ENCODE results near the gene GREB1.

GREB1 gene

GRCh38 chr2:11540996-11541692, 7.3 kb downstream of the GREB1 start:
- DNase-seq: no peak

DNA sequence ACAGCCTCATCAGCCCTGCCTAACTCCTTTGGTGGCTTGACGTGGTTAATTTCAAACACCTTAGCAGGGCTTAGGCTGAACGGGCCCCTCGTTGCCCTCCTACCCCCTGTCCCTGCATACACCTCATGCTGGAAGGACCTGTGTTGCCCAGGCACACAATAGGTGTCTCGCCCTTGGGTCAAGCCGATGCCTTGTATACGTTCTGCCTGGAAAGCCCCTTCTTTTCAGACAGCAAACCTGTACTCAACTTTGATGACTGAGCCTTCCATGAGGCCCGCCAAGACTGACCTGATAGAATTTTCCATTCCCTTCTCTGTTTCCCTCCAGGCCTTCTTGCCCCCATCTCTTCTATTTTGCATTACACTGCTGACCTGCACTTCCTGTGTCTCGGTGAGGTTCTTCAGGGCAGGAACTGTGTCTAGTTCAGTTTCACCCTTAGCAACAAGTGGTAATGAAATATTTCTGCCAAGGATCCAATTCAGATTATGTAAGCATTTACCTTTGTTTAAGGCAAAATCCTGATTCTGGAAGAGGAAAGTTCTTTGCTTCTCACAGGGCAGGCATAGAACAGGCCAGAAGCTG, 7.9 kb downstream of the GREB1 start:
- no peak for DNase-seq

DNA sequence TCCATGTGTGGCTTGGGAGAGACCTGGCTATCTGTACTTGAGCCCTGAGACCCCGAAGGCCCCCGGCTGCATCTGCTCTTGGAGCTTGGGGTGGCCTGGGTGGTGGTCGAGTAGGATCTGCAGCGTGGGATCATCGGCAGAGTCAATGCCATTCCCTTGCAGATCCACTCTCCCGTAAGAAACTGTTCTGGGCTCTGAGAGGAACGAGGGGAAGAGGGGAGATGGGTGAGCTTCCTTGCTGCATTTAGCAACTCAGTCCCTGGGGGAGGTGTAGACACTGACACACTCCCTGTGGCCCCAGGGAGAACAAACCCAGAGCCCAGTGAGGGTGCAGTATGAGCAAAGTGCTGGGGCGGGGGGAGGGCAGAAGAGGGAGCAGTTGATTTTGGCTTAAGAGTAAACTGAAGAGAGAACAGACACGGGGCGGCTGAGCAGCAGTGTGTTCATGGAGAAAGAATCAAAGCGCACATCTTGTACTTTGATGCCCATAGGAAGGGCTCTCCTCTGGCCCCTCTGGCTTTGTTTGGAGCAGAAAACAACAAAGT, 8.5 kb downstream of the GREB1 start:
- no peak for DNase-seq

DNA sequence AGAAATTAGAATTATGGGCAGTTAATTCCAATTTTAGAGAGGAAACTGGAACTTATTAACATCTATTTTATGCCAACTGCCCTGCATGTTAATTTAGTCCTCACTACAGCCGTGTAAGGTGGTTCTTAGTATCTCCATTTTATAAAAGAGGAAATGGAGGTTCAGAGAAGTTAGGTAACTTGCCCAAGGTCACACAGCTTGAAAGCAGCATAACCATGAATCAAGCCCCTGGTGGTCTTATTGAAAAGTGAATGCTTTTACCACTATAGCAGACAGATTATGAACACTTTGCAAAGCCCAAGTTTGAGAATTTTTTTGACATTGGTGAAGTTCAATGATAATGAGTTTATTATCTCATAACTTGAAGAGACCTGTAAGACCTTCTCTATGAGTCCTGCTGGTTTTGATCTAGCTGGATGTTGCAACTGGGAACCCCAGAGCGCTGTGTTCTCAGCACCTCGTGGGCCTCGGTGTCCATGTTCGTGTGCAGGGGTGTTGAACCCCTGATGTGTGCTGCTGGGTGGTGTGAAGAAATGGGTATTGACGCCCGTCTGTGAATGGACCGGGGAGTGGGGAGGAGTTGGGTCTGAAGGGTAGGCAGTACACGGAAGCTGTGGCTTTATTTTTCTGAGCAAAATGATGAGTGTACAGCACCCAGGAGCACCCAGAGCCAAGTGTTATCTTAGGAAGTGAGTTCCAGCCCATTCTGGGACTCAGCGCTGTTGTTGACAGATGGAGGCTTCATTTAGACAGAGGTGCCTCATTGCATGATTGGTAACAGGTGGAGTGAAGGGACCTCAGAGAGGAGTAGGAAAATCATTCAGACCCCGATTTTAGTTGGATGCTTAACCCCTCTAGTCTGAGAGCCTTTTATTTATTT, 9.7 kb downstream of the GREB1 start:
- no peak for DNase-seq

DNA sequence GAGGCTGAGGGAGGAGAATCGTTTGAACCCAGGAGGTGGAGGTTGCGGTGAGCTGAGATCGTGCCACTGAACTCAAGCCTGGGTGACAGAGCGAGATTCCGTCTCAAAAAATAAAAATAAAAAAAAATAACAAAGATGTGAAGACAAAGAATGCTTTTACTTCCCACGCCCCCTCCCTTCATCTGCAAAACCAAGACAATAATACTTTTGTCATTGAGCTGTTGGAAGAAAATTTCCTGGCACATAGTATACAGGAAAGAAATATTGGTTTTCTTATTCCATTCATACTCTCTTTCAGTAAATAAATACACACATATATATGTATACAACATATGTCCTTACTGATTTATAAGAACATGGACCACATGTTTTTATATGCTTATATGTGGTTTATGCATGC, 12.2 kb downstream of the GREB1 start:
- no peak for DNase-seq

DNA sequence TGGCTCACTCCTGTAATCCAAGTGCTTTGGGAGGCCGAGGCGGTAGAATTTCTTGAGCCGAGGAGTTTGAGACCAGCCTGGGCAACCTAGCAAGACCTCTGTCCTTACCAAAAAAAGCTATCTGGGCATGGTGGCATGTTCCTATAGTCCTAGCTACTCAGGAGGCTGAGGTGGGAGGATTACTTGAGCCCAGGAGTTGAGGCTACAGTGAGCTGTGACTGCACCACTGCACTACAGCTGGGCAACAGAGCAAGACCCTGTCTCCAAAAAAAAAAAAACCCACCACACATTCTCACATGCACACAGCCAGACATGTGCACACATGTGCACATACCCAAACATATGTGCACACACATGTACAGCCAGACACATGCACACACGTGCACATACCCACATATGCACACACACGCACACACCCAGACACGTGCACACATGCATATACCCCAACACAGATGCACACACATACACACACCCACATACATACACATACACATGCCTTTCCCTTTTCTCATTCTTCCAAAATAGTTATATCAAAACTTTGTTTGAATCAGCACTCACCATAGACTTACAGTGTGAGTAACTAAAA, 14.2 kb downstream of the GREB1 start:
- no peak for DNase-seq

DNA sequence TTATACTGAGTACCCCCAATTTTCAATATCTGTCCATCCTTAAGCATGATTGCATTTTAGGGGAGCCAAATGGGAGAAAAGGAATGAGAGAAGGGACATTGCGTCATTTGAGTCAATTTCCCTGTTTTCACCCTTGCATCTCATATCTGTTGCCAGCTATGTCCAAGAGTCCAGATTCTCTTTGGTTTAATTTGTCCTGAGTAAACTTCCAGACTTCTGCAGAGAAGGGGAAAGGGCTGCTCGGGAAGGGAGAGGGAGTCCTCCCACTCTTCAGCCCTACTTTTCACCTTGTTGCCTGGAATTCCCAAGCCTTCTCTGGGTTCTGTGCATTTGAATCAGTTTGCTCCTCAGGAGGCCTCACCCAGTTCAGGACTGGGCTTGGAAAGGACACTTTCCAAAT, 16.5 kb downstream of the GREB1 start:
- no peak for DNase-seq

DNA sequence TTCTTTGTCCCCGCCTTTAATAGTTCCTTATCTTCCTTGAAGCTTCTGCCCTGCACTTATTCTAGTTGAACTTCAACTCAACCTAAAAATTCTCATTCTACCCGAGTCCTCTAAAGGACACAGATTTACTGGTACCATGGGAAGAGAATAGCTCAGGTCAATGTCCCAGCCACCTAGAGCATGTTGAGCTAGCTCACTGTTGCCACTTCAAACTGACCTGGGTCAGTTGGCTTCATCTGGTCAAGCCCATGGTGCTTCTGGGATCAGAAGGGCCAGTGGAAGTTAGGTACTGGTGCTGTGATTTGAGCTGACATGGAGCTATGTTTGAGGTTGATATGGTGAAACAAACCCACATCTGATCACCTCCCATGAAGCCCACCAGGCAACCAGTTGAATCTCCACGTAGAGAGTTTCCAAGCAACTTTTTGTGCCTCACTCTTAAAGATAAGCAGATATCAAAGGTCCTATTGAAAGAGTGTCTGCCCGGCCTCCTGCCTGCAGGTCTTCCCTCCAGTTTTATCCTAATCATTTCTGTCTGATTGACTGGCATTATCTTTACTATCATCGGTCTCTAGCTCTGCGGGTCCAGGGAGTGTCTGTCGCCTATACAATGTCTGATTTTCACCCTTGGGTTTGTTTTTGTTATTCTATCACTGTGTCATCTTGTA, 17.2 kb downstream of the GREB1 start:
- no peak for DNase-seq

- no peak for DNase-seq
Observed at GRCh38 chr2:11551569-11552259, 17.9 kb downstream of the GREB1 start.

GRCh38 chr2:11552260-11552638, 18.4 kb downstream of the GREB1 start:
- no peak for DNase-seq

- no peak for DNase-seq
Observed at GRCh38 chr2:11553661-11554398, 20.0 kb downstream of the GREB1 start.

GRCh38 chr2:11554399-11554716, 20.5 kb downstream of the GREB1 start:
- DNase-seq: no peak

DNA sequence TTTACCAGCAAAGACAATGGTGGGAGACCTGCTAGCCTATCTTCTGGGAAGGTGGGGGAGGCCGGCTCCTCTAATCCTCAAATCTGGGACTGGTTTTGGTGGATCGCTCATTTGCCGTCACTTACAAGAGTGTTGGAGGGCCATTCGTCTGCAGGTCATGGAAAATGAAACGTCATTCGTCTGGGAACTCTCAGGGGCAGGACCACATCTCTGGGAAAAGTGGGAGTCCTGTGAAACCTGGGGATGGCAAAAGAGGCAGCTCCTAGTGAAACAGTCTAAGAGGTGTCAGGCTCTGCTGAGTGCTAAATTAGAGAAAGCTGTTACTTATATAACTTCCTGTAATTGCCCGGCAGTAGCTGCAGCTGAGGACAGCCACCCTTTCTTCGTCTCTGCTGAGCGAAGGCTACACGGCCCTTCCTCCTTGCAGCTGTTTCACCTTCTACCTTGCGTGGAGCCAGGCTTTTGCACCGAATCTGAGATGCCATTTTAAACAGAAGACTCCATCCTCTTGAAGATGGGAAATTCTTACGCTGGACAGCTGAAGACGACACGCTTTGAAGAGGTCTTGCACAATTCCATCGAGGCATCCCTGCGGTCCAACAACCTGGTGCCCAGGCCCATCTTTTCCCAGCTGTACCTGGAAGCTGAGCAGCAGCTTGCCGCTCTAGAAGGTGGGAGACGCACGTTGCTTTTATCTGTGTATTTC, 22.4 kb downstream of the GREB1 start:
- no peak for DNase-seq

DNA sequence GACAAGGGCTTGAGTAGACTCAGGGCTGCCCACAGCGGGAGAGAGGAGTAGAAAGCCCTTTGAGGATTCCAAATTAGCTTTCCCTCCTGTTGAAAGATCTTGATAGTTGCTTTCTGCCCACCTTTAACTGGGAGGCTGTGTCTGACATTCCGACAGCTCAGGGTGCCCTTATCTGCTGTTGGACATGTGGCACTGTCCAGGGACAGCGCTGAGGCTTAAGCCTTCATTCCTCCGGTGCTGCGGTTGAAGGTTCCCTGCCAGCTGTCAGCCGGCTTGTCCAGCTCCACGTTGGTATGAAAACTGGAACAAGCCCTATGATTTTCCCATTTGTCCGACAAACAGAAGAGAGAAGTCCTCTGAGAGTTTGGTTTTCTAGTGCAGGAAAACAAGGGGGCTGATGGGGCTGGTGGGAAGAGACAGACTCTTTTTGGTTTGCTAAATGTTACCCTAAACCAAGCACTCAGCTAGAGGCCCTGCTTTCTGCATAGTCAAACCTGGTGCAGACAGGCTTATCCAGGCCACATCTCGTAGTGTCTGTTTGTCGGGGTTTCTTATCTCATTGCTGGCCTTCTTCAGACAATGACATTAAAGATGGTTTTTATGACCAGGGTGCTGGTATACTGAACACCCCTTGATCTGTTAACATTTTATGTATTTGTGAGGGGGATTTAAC, 24.5 kb downstream of the GREB1 start:
- peak; percentile 18 for DNase-seq

GRCh38 chr2:11559066-11559785, 25.4 kb downstream of the GREB1 start:
- peak; percentile 22 for DNase-seq

- DNase-seq: peak; percentile 15
Observed at GRCh38 chr2:11559786-11560155, 25.9 kb downstream of the GREB1 start.

DNA sequence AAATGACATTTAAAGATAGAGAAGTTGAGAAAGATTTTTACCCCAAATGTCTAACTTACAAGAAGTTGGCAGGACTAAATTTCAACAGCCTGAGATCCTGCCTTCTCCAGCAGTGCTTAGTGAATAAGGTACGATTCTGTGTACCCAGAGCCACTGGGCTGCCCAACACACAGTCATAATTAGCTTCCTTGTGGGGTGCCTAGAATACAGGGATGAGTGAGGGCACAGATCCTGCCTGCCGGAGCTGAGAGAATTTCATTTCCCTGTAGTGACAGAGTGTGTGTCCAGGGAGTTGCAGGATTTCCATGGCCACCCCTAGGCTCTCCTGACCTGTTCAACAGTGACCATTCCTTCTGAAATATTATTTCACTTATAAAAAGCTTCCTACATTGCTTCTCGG, 27.0 kb downstream of the GREB1 start:
- DNase-seq: peak; percentile 22

DNA sequence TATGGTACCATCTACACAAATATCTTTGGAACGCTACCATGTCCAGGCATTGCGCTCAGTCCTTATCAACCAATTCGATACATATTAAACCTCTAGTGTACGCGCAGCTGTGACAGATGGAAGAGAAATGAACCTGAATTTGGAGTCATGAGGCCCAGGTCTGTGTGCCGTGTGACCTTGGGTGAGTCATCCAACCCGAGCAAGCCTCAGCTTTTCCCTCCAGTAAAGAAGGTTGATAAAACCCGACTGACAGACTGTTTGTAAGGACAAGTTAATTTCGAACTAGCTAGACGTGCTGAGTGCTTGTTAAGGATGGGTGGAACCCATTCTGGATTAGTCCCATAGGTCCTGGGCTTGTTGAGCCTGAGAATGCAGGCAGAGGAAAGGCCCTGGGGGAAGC, 28.2 kb downstream of the GREB1 start:
- no peak for DNase-seq

DNA sequence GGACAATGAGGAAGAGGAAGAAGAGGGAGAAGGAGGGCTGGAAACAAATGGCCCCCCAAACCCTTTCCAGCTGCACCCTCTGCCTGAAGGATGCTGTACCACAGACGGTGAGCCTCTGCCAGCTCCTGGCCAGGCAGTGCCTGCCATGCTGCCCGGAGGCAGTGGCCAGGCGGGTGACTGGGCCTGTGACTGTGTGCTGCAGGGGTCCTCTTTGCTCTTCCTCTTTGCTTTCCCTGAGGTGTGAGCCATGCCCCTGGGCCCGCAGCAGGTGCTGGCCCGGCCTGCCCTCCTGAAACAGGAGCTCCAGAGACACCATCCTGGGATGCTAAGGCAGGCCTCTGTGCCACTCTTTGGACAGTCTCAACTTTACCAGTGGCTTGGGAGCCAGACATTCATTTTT, 28.6 kb downstream of the GREB1 start:
- DNase-seq: no peak
